ENCODE results near the gene GPSM3.
"Not testable (repeated sequence)": the region's sequence is repeated elsewhere in the genome, so short reads cannot be mapped to it uniquely, and the experiment has no call there.

GPSM3 gene

GRCh38 chr6:32188381-32189068, 3.9 kb downstream of the GPSM3 start:
- H3K27me3 ChIP-seq (replicated peaks; ENCODE audit: control insufficient read depth, insufficient read depth, low read length, poor library complexity, severe bottlenecking): no peaks in the 10 kb centered on the region
- H3K4me1 ChIP-seq (ENCODE audit: control insufficient read depth, insufficient read depth, low read length, poor library complexity, severe bottlenecking): peaks cover 43% of the 10 kb centered on the region
- peak overlapping the region; percentile 95 for H3K27ac ChIP-seq (ENCODE audit: insufficient read depth, low read length, poor library complexity, severe bottlenecking)
- peaks cover 31% of the 10 kb centered on the region for H3K36me3 ChIP-seq (ENCODE audit: control insufficient read depth, insufficient read depth, low read length)
- H3K9me3 ChIP-seq (ENCODE audit: control insufficient read depth, low read length): no peaks in the 10 kb centered on the region
- H3K4me3 ChIP-seq (ENCODE audit: insufficient read depth, low read depth, low read length, poor library complexity, severe bottlenecking): peak overlapping the region; percentile 96
- DNase-seq: no peak

GRCh38 chr6:32187725-32188380, 4.6 kb downstream of the GPSM3 start:
- peak overlapping the region; percentile 96 for H3K4me3 ChIP-seq (ENCODE audit: insufficient read depth, low read depth, low read length, poor library complexity, severe bottlenecking)
- H3K27me3 ChIP-seq (replicated peaks; ENCODE audit: control insufficient read depth, insufficient read depth, low read length, poor library complexity, severe bottlenecking); H3K9me3 ChIP-seq (ENCODE audit: control insufficient read depth, low read length); DNase-seq: not testable (repeated sequence)
- peaks cover 38% of the 10 kb centered on the region for H3K36me3 ChIP-seq (ENCODE audit: control insufficient read depth, insufficient read depth, low read length)
- peaks cover 36% of the 10 kb centered on the region for H3K4me1 ChIP-seq (ENCODE audit: control insufficient read depth, insufficient read depth, low read length, poor library complexity, severe bottlenecking)
- peak overlapping the region; percentile 95 for H3K27ac ChIP-seq (ENCODE audit: insufficient read depth, low read length, poor library complexity, severe bottlenecking)

- H3K9me3 ChIP-seq (ENCODE audit: control insufficient read depth, low read length): no peaks in the 10 kb centered on the region
- H3K4me1 ChIP-seq (ENCODE audit: control insufficient read depth, insufficient read depth, low read length, poor library complexity, severe bottlenecking): peaks cover 35% of the 10 kb centered on the region
- no peaks in the 10 kb centered on the region for H3K27me3 ChIP-seq (replicated peaks; ENCODE audit: control insufficient read depth, insufficient read depth, low read length, poor library complexity, severe bottlenecking)
- H3K36me3 ChIP-seq (ENCODE audit: control insufficient read depth, insufficient read depth, low read length): peaks cover 45% of the 10 kb centered on the region
- H3K27ac ChIP-seq (ENCODE audit: insufficient read depth, low read length, poor library complexity, severe bottlenecking): peak overlapping the region; percentile 68
- DNase-seq: no peak
- H3K4me3 ChIP-seq (ENCODE audit: insufficient read depth, low read depth, low read length, poor library complexity, severe bottlenecking): no peak overlapping the region
These were observed 5.3 kb downstream of the GPSM3 start for GRCh38 chr6:32187009-32187709.

GRCh38 chr6:32186151-32186840, 6.1 kb downstream of the GPSM3 start:
- H3K9me3 ChIP-seq (ENCODE audit: control insufficient read depth, low read length); H3K4me3 ChIP-seq (ENCODE audit: insufficient read depth, low read depth, low read length, poor library complexity, severe bottlenecking); H3K27me3 ChIP-seq (replicated peaks; ENCODE audit: control insufficient read depth, insufficient read depth, low read length, poor library complexity, severe bottlenecking); DNase-seq: not testable (repeated sequence)
- Histone ChIP-seq H3K4me1 (ENCODE audit: control insufficient read depth, insufficient read depth, low read length, poor library complexity, severe bottlenecking) (peaks cover 35% of the 10 kb centered on the region), H3K36me3 (ENCODE audit: control insufficient read depth, insufficient read depth, low read length) (peaks cover 51% of the 10 kb centered on the region), H3K27ac (ENCODE audit: insufficient read depth, low read length, poor library complexity, severe bottlenecking) (peak overlapping the region; percentile 68)

- H3K9me3 ChIP-seq (ENCODE audit: control insufficient read depth, low read length); H3K27me3 ChIP-seq (replicated peaks; ENCODE audit: control insufficient read depth, insufficient read depth, low read length, poor library complexity, severe bottlenecking); H3K4me3 ChIP-seq (ENCODE audit: insufficient read depth, low read depth, low read length, poor library complexity, severe bottlenecking): not testable (repeated sequence)
- H3K4me1 ChIP-seq (ENCODE audit: control insufficient read depth, insufficient read depth, low read length, poor library complexity, severe bottlenecking): peaks cover 35% of the 10 kb centered on the region
- H3K27ac ChIP-seq (ENCODE audit: insufficient read depth, low read length, poor library complexity, severe bottlenecking): peak overlapping the region; percentile 68
- DNase-seq: peak; percentile 52 to 64 (median 56)
- peaks cover 57% of the 10 kb centered on the region for H3K36me3 ChIP-seq (ENCODE audit: control insufficient read depth, insufficient read depth, low read length)
These were observed 6.7 kb downstream of the GPSM3 start for GRCh38 chr6:32185681-32186131.

GRCh38 chr6:32184084-32184640, 8.3 kb downstream of the GPSM3 start, which contains the start of gene AGER:
AGER (minus strand) TSS chr6:32184253; CDS start chr6:32184222, 31 bp downstream.
- Histone ChIP-seq H3K4me3 (ENCODE audit: insufficient read depth, low read depth, low read length, poor library complexity, severe bottlenecking) (no peak within 1 kb of the TSS), H3K4me1 (ENCODE audit: control insufficient read depth, insufficient read depth, low read length, poor library complexity, severe bottlenecking) (peaks cover 34% of the 10 kb centered on the region), H3K27ac (ENCODE audit: insufficient read depth, low read length, poor library complexity, severe bottlenecking) (peak within 1 kb of the TSS; percentile 68), H3K9me3 (ENCODE audit: control insufficient read depth, low read length) (no peaks in the 10 kb centered on the region), H3K27me3 (replicated peaks; ENCODE audit: control insufficient read depth, insufficient read depth, low read length, poor library complexity, severe bottlenecking) (no peaks in the 10 kb centered on the region), H3K36me3 (ENCODE audit: control insufficient read depth, insufficient read depth, low read length) (peaks cover 60% of the 10 kb centered on the region)
- no peak for DNase-seq

GRCh38 chr6:32183483-32184083, 8.9 kb downstream of the GPSM3 start:
- peak overlapping the region; percentile 2 for H3K27ac ChIP-seq (ENCODE audit: insufficient read depth, low read length, poor library complexity, severe bottlenecking)
- no peaks in the 10 kb centered on the region for H3K9me3 ChIP-seq (ENCODE audit: control insufficient read depth, low read length)
- H3K4me1 ChIP-seq (ENCODE audit: control insufficient read depth, insufficient read depth, low read length, poor library complexity, severe bottlenecking): peaks cover 34% of the 10 kb centered on the region
- no peaks in the 10 kb centered on the region for H3K27me3 ChIP-seq (replicated peaks; ENCODE audit: control insufficient read depth, insufficient read depth, low read length, poor library complexity, severe bottlenecking)
- H3K4me3 ChIP-seq (ENCODE audit: insufficient read depth, low read depth, low read length, poor library complexity, severe bottlenecking): no peak overlapping the region
- peaks cover 59% of the 10 kb centered on the region for H3K36me3 ChIP-seq (ENCODE audit: control insufficient read depth, insufficient read depth, low read length)
- no peak for DNase-seq

- no peak for DNase-seq
- no peak overlapping the region for H3K27ac ChIP-seq (ENCODE audit: insufficient read depth, low read length, poor library complexity, severe bottlenecking)
- no peaks in the 10 kb centered on the region for H3K27me3 ChIP-seq (replicated peaks; ENCODE audit: control insufficient read depth, insufficient read depth, low read length, poor library complexity, severe bottlenecking)
- peaks cover 29% of the 10 kb centered on the region for H3K4me1 ChIP-seq (ENCODE audit: control insufficient read depth, insufficient read depth, low read length, poor library complexity, severe bottlenecking)
- peaks cover 56% of the 10 kb centered on the region for H3K36me3 ChIP-seq (ENCODE audit: control insufficient read depth, insufficient read depth, low read length)
- no peak overlapping the region for H3K4me3 ChIP-seq (ENCODE audit: insufficient read depth, low read depth, low read length, poor library complexity, severe bottlenecking)
- H3K9me3 ChIP-seq (ENCODE audit: control insufficient read depth, low read length): no peaks in the 10 kb centered on the region
These were observed 9.4 kb downstream of the GPSM3 start for GRCh38 chr6:32183030-32183429.

GRCh38 chr6:32182555-32182981, 9.9 kb downstream of the GPSM3 start:
- Histone ChIP-seq H3K27me3 (replicated peaks; ENCODE audit: control insufficient read depth, insufficient read depth, low read length, poor library complexity, severe bottlenecking) (no peaks in the 10 kb centered on the region), H3K27ac (ENCODE audit: insufficient read depth, low read length, poor library complexity, severe bottlenecking) (peak overlapping the region; percentile 8), H3K4me3 (ENCODE audit: insufficient read depth, low read depth, low read length, poor library complexity, severe bottlenecking) (no peak overlapping the region), H3K9me3 (ENCODE audit: control insufficient read depth, low read length) (no peaks in the 10 kb centered on the region), H3K36me3 (ENCODE audit: control insufficient read depth, insufficient read depth, low read length) (peaks cover 54% of the 10 kb centered on the region), H3K4me1 (ENCODE audit: control insufficient read depth, insufficient read depth, low read length, poor library complexity, severe bottlenecking) (peaks cover 27% of the 10 kb centered on the region)
- DNase-seq: no peak

Data from effector memory CD4-positive, alpha-beta T cell (primary cell).